HG02763 (cell line): ENCODE results near the gene LIPK.
A peak's percentile ranks its signal among the peaks of the same experiment; 100 is the strongest.
"Not testable (repeated sequence)": the region's sequence is repeated elsewhere in the genome, so short reads cannot be mapped to it uniquely, and the experiment has no call there.

Experiments used
- ATAC-seq: cut with Tn5 transposase; IDR thresholded peaks from one replicate; pipeline ENCODE4 v1.9.1; 2021; ENCODE audit warnings: mild to moderate bottlenecking, moderate library complexity; ENCODE audit not compliant: unreplicated experiment

LIPK gene

GRCh38 chr10:88709361-88709760 is 3.3 kb downstream of the LIPK start:
- ATAC-seq, result not testable (repeated sequence)

GRCh38 chr10:88715517-88715916 is 9.5 kb downstream of the LIPK start:
- ATAC-seq, result no peak

DNA sequence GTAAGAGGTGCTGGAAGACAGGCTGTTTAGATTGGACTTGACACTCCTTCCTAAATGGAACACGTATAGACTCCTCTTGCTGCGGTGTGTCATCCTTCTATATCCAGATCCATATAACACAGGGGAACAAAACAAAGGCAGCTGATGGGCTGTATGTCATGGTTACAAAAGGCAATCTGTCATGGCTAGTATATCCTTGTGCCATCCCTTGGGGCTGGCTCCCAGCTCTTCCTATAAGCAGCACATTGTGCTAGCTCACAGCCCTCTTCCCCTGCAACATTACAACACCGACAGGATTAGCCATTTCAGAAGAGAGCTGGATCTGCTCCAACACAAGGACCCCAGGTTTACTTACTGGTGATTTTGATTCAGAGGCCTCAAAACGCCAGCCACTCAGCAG is 15.3 kb downstream of the LIPK start:
- ATAC-seq, result no peak

DNA sequence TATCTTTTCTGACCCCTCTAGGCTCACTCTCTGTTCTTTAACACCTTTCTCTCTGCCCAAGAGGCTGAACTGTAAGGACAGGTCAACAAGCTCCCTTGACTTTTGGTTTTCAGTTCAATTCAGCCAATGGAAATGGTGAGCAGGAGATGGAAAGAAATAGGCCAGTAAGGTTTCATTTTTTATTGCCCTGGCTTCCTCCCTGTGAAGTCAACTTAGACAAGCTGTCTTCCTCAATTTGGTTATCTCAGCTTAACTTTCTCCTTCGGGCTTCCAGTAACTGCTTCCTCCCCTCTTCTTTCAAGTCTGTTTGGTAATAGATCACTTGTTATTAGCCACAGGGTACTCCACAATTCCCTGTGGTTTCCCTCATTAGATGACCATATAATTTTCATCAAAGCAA is 19.7 kb downstream of the LIPK start:
- no peak for ATAC-seq

GRCh38 chr10:88728107-88728763 is 22.2 kb downstream of the LIPK start:
- ATAC-seq, result no peak

DNA sequence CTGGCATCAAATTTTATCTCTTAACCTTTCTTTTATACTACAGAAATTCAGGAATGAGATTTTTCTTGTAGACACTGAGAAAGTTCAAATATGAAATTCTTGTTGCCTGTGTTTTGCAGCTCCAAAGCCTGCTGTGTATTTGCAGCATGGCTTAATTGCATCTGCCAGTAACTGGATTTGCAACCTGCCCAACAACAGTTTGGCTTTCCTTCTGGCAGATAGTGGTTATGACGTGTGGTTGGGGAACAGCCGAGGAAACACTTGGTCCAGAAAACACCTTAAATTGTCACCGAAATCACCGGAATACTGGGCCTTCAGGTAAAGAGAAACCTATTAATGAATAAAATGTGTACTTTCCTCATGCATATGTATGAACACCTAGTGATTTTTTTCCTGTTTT is 24.8 kb downstream of the LIPK start:
- ATAC-seq, result no peak

GRCh38 chr10:88731296-88731695 is 25.2 kb downstream of the LIPK start:
- ATAC-seq, result no peak

DNA sequence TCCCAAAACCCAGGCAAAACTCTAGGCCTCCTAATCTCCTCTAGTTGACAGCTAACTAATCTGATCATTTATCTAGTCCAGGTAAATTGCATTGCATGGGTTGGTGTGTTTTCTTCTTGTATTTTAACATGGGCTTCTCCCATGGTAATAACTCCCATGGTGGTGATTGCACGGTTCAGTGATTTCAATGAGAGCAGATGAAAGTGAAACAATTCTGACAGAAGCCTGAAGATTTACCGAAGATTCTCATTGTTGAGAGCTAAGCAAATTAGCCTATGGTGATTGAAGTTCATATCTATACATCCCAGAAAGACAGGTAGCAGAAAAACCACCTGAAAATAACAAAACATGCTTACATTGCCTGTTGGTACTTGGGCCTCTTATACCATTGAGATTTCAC is 27.2 kb downstream of the LIPK start:
- ATAC-seq, result no peak

- no peak for ATAC-seq
Measured at GRCh38 chr10:88735661-88736060, 29.6 kb downstream of the LIPK start.

GRCh38 chr10:88741921-88742320 is 35.9 kb downstream of the LIPK start:
- ATAC-seq, result not testable (repeated sequence)

DNA sequence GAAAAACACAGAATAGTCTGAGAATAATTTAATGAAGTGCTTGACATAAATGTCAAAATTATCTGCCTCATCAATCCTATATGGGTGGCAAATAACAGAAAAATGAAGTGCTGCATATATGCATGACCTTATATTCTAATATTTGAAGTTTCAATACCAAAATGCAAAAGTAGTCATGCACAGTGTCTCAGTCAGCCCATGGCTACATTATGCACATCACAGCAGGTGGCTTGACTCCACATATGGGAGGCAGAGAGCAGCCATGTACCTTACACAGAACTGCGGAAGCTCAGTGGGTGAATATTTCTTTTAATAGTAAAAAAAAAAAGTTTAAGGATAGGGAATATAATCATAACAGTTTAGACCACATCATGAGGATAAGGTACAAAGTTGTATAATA is 36.4 kb downstream of the LIPK start:
- ATAC-seq, result no peak

DNA sequence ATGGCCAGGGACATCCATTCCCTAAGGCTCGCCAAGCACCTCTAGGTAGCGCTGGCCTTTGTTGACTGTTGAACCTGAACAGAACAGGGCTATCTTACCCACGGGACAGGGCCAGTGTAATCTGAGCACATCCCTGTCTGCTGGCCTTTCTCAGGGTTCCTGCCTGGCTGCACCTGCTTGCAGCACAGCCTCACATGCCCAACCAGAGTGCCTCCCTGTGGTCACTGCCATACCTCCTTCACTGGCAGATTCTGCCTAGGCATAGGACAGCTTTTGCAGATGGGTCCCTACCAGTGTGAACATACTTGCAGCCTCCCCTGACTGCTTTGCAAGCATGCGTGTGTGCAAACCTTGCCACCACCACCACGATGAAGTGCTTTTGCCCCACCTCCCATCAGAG is 38.0 kb downstream of the LIPK start:
- no peak for ATAC-seq

- no peak for ATAC-seq
Measured at GRCh38 chr10:88745633-88746032, 39.6 kb downstream of the LIPK start.

DNA sequence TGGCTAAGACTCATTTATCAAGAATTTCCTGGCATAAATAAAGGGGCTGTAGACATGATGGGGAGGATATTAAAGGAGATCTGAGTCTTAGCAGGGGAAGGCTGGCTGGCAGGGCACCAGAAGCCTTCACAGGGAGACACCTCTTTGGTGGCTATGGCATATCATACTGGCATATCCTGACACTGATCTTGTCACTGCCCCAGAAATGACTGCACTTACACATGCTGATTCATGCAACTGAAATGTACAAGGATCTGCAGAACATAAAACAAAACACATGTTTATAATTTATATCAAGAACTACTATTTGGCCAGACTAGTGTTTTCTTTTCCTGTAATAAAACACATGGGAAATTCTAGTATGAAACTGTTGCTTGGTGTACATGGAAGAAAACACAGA is 48.2 kb downstream of the LIPK start:
- ATAC-seq, result no peak

- peak; percentile 65 for ATAC-seq
Measured at GRCh38 chr10:88755753-88756152, 49.7 kb downstream of the LIPK start.

- ATAC-seq, result no peak
Measured at GRCh38 chr10:88756660-88757059, 50.6 kb downstream of the LIPK start.

DNA sequence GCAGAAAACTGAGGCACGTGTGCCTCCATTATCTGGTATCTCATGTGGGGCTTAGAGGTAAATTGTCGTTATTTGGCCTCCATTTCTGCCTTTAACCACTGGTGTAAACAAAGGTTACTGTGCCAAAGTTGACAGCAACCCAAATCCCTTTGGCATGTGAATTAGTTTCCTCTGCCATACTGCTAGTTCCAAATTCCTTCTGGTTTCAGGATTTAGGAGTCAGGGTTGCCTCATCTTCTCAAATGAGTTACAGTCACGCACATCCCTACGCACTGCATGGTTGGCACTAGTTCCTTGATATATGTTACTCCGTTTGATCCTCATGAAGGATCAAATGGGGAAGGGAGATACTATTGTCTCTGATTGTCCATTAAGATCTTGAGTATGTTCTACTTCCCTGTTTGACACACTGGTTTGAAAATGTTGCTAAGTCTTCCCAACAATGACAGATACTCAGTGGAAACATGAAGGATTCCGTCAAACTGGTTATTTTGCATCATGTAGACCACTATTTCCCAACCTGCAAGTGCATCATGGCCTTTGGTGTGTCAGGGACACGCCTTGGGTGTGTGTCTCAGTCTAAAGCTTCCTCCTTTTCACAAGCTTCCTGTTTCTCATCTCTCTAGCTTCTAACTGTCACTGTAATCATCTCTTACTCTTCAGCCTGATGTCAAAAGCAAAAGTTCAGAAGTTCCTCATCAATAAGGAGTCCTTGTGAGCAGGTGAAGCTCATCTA is 53.5 kb downstream of the LIPK start, which contains the start of gene LIPN:
Gene LIPN (plus strand): TSS at position 655 of the 736 bp plus-strand sequence. CDS start 1,386 bp downstream, outside the sequence.
- no peak for ATAC-seq

GRCh38 chr10:88762906-88763305 is 56.9 kb downstream of the LIPK start:
- ATAC-seq, result no peak

DNA sequence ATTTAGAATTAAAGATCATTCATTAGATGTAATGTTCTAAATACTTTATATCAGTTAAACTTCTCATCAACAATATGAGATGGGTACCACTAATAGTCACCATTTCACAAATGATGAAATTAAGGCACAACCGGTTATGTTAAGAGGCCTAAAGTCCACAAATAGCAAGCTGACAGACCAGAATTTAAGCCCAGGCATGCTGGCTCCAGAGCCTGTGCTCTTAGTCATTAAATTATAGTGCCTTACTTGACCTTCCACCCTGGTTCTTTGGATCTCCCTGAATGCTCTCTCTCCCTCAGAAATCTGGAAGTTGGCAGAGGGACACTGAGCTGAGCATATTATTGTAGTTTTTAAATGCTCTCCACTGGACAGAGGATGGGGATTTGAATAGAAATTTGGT is 57.4 kb downstream of the LIPK start:
- ATAC-seq, result no peak

DNA sequence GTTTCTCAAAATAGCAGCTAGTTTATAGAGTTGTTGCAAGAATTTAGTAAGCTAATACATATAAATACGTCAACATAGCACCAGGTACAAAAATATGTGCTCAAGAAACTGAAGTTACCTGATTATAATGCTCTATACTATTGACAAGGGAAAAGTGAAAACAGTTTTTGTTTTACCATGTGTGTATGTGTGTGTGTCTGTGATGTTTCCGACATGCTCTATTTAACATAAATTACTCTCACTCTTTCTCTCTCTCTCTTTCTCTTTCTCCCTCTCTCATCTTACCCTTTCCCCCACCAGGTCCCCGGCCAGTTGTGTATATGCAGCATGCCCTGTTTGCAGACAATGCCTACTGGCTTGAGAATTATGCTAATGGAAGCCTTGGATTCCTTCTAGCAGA is 58.1 kb downstream of the LIPK start:
- ATAC-seq, result no peak

DNA sequence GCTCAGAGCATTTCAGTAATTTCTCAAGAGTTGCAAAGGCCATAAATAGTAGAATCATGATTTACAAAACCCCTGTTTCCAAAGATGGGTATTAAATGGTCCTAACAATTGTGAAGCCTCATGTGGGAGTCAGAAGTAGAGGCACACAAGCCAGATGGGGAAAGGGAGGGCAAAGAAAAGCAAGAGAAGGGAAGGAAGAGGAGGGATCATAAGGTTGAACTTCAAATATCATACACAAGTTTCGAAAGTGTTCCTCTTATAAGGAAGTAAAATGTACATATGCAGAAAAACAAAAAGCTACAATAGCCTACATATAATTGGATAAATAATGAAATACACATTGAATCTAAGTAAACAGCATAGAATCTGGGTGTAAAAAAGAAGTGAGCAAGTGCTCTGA is 59.8 kb downstream of the LIPK start:
- ATAC-seq, result no peak

DNA sequence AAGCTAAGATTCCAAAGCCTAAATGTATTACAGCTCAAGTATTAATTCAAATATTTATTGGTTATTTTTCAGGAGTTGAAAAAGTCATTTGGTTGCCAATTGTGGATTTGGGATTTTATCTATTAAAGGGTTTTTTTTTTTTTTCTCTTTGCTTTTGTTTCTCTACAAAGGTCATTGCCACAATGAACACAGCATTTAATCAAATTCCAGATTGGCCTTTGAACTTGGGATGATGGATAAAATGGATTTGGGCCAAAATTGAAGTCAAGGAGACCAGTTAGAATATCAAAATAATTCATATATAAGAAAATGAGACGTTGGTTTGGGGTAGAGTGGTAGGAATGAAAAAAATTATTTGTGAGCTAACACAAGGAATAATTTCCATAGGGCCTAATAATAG is 63.3 kb downstream of the LIPK start:
- ATAC-seq, result no peak

GRCh38 chr10:88781206-88781605 is 75.2 kb downstream of the LIPK start:
- no peak for ATAC-seq
